ENCODE results near the gene EDRF1. TPM values are rescaled to one million over a fixed set of nuclear protein-coding genes. Genes with fewer than 3 reads are reported as not detected.

EDRF1 gene
- total and polyA plus RNA-seq, 2 of the 8 experiments (the other 6 are each of a cell fraction or from before 2014, with no cell fraction given), result 19.9 to 37.8 TPM

GRCh38 chr10:125722811-125723210 lies 3.3 kb downstream of the EDRF1 start (continued):
- TF ChIP-seq CHD7 (IDR thresholded peaks at IDR 0.05; ENCODE audit: insufficient replicate concordance, low read length) (no peak), TAF7 (optimal IDR thresholded peaks at IDR 0.05; ENCODE audit: borderline replicate concordance, low read depth, low read length) (no peak), JUND (IDR thresholded peaks at IDR 0.05; ENCODE audit: low read length) (no peak), EZH2 (IDR thresholded peaks at IDR 0.05; ENCODE audit: low read depth, low read length, severe bottlenecking) (no peak), BACH1 (IDR thresholded peaks at IDR 0.05; ENCODE audit: low read length) (no peak), RFX5 (IDR thresholded peaks at IDR 0.05; ENCODE audit: borderline replicate concordance, low read depth, low read length) (no peak), KDM4A (IDR thresholded peaks at IDR 0.05; ENCODE audit: low read depth, low read length, severe bottlenecking) (no peak), USF2 (IDR thresholded peaks at IDR 0.05; ENCODE audit: low read length) (no peak), POU5F1 (IDR thresholded peaks at IDR 0.05; ENCODE audit: low read depth, low read length) (no peak)
